HG02642 (cell line): ENCODE results near the gene IFITM5.
"Not testable (repeated sequence)": the region's sequence is repeated elsewhere in the genome, so short reads cannot be mapped to it uniquely, and the experiment has no call there.

ENCODE experiments used
- ATAC-seq: cut with Tn5 transposase; IDR thresholded peaks from one replicate; pipeline ENCODE4 v1.9.1; 2021; ENCODE audit warnings: mild to moderate bottlenecking; ENCODE audit not compliant: unreplicated experiment, poor library complexity

The IFITM5 gene

DNA sequence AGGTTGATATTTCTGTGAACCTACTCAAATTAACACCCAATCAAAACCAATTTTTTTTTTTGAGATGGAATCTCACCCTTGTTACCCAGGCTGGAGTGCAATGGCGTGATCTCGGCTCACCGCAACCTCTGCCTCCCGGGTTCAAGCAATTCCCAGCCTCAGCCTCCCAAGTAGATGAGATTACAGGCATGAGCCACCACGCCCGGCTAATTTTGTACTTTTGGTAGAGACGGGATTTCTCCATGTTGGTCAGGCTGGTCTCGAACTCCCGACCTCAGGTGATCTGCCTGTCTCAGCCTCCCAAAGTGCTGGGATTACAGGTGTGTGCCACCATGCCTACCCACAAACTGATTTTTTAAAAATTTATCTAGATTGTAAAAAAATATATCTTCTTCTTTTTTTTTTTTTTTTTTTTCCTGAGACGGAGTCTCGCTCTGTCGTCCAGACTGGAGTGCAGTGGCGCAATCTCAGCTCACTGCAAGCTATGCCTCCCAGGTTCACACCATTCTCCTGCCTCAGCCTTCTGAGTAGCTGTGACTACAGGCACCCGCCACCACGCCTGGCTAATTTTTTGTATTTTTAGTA lies 29.3 kb upstream of the IFITM5 start:
- not testable (repeated sequence) for ATAC-seq

DNA sequence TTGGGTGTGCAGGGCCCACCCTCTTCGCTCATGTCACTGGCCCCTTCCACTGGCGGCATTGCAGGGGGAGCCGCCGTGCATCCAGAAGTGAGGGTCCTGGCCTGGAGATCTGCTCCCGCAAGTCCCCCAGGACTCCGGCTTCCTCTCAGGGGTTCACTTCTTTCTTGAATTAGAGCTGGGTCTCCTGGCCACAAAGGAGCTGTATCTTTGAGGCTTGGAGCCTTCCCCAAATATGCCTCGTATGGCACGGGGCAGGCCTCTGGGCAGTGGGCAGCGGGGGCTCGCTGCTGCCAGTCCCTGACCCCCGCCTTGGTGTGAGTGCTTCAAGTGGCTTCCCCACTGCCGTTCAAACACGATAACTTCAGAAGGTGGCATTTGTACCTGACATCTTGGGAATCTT lies 28.7 kb upstream of the IFITM5 start:
- no peak for ATAC-seq

DNA sequence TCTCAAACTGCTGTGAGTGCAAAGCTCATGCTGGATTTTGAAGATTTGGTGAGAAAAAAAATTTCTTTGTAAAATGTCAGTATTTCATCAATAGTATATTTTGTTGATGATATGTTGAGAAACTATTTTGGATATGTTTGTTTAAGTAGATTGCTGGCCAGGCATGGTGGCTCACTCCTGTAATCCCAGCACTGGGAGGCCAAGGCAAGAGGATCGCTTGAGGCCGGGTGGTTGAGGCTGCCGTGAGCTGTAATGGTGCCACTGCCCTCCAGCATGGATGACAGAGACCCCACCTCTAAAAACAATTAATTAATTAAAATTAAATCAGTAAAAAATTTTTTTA lies 28.2 kb upstream of the IFITM5 start:
- no peak for ATAC-seq

DNA sequence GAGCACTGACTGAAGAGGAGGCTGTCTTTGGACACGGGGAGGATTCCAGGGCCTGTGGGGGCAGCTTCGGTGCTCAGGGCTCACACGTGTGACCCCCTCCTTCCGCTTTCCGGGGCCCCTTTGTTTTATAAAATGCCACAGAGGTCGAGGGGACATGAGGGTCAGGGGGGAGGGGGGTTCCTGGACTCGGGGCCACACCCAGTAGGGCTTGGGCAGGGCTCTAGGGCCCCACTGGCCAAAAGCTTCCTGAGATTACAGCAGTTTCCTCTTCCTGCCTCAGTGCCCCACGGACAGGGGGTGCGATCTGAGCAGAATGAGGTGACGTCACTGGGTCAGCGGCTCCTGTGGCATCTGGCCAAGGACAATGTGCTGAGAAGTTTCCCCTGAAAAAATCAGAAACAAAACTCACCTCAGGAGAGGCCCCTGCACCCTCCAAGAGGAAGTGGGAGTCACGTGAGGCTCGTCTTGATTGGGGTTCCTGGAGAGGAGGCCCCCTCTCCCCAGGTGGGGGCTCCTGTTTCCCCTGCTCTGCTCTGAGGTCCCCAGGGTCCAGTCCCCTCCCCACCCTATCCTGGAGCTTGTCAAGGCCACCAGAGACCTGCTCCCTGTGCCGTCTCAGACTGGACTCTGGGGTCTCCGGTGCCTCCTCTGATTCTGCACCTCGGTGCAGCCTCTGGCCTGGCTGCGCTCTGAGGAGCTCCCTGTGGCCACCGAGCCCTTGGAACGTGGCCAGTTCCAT lies 27.7 kb upstream of the IFITM5 start:
- ATAC-seq: peak; percentile 61

DNA sequence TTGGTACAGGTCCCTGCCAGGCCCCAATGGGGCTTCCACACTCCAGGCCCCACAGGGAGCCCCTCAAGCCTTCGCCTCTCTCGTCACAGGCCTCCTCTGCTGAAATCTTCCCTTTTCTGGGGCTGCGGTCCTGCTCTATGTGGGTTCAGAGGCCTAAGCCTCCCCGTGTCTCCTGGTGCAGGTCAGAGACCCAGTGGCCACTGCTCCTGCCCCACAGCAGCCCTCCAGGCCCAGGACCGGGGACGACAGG lies 27.2 kb upstream of the IFITM5 start:
- no peak for ATAC-seq

DNA sequence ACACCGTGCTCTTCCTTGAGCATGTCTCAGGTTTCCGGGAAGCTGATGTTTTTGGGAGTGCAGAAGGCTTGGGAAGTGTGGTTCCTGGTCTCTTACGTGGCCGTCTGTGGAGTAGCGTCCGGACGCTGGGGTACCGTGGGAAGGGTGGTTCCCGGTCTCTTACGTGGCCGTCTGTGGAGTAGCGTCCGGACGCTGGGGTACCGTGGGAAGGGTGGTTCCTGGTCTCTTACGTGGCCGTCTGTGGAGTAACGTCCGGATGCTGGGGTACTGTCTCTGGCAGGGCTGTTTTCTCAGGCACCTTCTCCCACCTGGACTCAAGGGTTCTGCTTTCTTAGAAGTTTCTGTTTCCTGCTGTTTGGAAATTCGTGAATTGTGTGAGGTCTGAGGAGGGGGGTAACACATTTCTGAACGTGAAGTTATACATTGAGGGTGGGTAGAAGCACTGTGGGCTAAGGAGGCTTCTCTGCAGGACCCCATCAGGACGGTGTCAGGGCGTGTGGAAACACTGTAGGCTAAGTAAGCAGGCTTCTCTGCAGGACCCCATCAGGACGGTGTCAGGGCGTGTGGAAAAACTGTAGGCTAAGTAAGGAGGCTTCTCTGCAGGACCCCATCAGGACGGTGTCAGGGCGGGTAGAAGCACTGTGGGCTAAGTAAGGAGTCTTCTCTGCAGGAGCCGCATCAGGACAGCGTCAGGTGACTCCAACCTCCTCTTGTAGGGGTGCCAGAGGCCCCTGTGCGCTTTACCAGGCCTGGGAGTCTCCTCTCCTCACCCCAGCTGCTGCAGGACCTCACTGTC lies 26.7 kb upstream of the IFITM5 start:
- no peak for ATAC-seq

DNA sequence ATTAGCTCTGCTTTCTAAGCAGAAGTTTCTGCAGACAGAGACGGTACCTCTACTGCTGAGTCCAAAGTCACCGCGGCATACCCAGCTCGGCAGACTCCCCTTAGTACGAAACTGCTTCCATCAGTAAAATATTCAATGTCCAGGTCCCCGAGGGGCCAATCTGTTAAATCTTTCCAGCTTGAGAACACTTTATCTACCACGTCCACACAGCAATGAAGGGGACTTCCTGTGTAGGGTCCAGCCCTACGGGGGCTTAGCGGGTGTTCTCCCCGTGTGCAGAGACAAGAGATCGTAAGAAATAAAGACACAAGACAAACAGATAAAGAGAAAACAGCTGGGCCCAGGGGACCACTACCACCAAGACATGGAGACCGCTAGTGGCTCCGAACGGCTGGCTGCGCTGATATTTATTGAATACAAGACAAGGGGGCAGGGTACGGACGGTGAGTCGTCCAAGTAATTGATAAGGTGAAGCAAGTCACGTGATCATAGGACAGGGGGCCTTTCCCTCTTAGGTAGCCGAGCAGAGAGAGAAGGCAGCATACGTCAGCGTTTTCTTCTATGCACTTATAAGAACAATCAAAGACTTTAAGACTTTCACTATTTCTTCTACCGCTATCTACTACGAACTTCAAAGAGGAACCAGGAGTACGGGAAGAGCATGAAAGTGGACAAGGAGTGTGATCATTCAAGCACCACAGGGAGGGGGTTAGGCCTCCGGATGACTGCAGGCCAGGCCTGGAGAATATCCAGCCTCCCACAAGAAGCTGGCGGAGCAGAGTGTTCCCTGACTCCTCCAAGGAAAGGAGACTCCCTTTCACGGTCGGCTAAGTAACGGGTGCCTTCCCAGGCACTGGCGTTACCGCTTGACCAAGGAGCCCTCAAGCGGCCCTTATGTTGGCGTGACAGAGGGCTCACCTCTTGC lies 25.5 kb upstream of the IFITM5 start:
- ATAC-seq: not testable (repeated sequence)

DNA sequence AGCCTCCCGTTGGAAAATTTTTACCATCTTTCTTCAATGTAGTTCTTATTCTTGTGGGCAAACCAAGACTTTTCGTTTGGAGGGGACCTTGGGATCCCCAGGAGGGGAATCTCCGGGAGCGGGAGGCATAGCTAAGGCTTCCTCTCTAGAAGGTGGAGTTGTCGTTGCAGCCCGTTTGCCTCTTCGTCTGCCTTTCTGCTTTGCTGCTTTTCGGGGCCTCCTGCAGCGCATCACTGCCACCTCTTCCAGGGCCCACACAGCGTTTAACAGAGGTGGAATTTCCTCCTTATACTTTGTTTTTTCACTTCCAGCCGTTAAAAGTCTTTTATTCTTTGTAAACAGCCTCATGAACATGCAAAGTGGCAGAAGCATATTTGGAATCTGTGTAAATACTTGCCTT lies 24.8 kb upstream of the IFITM5 start:
- ATAC-seq: no peak

DNA sequence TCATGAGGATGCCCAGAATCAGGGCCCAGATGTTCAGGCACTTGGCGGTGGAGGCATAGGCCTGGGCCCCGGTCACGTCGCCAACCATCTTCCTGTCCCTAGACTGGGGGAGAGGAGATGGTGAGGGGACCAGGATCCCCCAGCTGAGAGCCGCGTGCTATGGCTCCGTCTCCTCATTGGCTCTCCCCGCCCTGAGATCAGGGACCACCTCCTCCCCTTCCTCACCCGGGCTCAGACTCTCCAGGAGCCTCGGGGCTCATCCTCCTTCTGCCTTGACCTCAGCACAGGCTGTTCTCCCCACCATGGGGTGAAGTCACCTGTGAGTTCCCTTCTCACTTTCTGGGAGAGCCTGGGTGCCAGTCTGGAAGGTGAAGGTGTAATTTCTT lies 20.6 kb upstream of the IFITM5 start:
- not testable (repeated sequence) for ATAC-seq

DNA sequence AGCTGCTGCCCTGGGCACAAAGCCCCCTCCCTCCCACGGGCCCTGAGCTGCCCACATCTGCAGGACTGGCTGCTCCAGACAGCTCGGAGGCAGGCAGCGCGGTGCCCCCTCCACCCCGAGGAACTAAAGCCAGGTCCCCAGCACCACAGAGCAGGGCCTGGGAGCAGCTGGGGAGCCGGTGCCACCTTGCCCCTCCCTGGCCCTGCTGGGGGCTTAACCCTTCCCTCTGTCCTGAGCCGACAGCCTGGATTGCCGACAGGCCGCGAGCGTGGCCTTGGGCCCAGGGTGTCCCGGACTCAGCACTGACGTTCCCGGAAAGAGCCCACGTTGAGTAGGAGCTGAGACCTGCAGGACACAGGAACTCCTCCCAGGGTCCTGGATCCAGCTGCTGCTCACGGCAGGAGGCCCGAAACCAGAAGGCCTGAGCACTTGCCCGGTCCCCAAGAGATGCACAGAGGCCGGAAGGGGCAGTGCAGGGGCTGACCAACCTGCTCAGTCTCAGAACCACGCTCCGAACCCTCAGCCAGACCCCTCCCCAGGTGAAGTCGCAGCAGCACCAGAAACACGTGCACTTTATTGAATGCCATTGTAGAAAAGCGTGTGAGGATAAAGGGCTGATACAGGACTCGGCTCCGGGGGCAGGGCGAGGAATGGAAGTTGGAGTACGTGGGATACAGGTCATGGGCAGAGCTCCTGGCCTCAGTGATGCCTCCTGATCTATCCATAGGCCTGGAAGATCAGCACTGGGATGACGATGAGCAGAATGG lies 20.0 kb upstream of the IFITM5 start:
- ATAC-seq: peak; percentile 13

DNA sequence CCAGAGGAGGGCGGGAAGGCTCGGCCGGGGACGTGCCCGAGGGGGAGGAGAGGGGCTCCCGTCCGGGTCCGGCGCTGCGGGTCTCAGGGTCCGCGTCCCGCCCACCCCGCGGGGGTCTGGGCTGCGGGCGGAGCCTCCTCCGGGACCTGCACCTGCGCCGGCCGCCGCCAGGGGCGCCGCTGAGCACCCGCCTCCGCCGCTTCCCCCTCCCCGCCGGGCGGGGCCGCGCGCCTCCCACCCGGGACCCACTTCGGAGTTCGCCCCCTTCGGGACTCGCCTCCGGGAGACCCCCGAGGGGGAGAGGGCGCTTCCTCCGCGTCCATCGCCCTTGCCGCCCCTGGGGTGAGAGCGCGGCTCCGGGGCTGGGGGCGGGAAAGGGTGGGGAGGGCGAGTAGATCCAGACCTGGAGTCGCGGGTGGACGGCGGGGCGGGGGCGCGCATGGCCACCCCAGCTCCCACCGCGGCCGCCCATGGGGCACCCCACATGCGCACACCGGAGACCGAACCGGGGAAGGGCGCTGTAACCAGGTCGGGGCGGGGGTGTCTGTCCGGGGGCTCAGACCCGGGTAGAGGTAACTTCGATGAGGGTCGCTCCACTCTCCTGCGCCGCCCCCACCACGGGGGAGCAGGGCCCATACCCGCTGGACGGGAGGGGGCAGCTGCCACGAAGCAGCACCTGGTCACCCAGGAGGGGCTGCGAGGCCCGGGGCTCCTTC lies 19.2 kb upstream of the IFITM5 start:
- peak; percentile 57 for ATAC-seq

DNA sequence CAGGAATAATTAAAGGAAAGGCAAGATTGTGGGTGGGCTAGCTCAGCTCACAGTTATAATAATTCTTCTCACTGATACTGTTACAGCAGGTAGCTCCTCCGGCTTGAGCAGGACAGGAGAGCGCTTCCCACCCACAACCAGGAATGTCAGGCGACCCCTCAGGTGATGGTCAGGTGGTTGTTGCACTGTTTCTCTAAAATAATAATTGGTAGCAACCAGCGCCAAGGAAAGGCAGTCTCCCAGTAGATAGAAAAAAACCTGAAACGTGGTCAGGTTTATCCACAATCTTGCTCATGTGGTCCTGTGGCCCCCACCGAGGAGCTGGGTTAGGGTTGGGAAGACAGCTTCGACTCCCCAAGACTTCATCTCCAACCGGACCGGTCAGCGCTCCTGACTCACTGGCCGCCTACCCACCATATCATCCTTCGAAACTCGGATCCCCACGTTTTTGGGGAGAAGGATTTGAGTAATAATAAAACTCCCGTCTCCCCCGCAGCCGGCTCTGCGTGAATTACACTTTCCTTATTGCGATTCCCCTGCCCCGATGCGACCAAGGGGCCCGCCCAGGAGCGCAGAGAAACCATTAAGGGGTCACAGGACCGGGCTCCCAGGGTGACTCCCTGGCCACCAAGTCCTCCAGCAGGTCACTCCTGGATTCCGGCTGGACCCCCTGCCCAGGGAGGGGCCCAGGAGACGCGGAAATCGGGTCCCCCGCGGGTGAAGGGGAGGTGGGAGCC lies 18.5 kb upstream of the IFITM5 start:
- ATAC-seq: not testable (repeated sequence)

DNA sequence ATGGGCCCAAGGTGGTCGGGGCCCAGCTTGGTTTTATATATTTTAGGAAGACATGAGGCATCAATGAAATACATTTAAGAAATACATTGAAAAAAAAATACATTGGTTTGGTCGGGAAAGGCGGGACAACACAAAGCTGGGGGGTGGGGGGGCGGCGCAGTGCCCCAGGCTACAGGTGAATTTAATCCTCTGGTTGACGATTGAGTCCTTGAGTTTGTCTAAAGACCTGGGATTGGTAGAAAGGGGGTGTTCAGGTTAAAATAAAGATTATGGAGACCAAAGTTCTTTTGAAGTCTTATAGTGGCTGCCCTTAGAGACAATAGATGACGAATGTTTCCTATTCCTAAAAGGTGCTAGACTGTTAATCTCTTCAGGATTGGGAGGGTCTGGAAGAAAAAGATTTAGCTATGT lies 17.6 kb upstream of the IFITM5 start:
- ATAC-seq: no peak

DNA sequence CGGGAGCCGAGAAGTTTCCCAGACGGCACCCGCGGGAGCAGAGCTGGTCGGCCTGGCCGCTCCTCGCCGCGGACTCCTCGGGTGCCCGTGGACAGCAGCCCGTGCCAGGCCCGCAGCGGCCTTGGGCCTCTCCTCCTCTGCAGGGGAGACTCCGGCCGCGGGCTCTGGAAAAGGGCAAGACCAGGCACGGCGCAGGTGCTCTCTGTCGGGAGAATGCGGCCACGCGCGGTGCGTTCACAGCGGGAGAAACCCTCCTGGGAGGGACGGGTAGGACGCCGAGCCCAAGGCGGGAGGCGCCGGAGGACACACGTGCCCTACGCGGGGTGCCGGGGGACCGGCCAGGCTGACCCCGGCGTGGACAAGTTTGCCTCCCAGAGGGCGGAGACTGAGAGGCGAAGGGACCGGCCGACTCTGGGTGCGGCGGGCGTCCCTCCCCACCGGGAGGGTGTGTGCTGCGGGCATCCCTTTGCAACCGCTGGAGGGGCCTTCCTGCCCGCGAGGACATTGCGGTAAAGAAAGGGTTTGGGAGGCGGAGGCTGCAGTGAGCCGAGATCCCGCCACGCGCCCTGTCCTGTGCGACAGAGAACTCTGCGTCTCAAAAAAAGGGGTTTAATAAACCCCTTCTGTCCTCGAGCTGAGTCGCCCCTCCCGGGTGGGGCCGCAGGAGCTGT lies 16.8 kb upstream of the IFITM5 start:
- no peak for ATAC-seq

DNA sequence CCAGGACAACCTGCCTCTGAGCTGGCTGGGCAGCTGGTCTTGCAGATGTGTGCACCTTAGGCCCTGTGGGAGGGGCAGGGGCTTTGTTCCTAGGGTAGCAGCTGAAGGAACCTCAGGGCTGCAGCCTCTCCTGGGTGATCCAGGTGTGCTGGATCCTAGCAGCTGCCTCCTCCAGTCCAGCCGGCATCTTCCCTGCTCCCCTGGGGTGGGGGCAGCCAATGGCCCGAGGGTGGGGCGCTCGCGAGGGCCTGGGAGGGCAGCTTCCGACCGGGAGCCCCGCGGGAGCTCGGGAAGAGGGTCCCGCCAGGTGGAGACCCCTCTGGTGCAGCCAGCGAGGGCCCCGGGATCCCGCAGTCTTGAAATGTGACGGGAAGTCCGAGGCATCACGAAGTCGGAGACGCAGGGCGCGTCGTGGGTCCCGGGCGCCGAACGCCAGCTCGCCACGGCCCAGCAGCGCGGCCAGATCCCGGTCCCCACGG lies 16.2 kb upstream of the IFITM5 start:
- no peak for ATAC-seq

DNA sequence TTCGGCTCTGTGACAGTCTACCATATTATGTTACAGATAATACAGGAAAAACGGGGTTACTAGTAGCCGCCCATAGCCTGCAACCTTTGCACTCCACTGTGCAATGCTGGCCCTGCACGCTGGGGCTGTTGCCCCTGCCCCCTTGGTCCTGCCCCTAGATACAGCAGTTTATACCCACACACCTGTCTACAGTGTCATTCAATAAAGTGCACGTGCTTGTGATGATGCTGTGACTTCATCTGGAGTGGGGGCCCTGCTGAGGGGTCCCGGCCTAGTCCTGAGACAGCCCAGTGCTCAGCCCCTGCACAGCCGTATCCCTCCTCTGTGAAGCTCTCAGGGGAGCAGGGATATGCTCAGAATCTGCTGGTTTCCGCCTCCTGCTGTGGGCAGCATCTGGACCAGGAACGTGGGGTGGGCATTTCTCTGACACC lies 15.7 kb upstream of the IFITM5 start:
- no peak for ATAC-seq

DNA sequence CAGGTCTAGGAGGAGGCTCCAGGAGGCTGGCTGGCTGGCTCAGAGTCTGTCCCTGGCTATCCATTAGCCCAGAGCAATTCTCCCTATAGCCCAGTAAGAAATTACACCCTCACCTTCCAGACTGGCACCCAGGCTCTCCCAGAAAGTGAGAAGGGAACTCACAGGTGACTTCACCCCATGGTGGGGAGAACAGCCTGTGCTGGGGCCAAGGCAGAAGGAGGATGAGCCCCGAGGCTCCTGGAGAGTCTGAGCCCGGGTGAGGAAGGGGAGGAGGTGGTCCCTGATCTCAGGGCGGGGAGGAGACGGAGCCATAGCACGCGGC lies 15.2 kb upstream of the IFITM5 start:
- not testable (repeated sequence) for ATAC-seq
